ENCODE measurements around the gene XPO6. TPM values are rescaled to one million over a fixed set of nuclear protein-coding genes. Genes with fewer than 3 reads are reported as not detected.

The XPO6 gene
- total and polyA plus RNA-seq, 2 of the 13 experiments (the other 11 are each of a cell fraction or from before 2014, with no cell fraction given), result 109 to 129 TPM

DNA sequence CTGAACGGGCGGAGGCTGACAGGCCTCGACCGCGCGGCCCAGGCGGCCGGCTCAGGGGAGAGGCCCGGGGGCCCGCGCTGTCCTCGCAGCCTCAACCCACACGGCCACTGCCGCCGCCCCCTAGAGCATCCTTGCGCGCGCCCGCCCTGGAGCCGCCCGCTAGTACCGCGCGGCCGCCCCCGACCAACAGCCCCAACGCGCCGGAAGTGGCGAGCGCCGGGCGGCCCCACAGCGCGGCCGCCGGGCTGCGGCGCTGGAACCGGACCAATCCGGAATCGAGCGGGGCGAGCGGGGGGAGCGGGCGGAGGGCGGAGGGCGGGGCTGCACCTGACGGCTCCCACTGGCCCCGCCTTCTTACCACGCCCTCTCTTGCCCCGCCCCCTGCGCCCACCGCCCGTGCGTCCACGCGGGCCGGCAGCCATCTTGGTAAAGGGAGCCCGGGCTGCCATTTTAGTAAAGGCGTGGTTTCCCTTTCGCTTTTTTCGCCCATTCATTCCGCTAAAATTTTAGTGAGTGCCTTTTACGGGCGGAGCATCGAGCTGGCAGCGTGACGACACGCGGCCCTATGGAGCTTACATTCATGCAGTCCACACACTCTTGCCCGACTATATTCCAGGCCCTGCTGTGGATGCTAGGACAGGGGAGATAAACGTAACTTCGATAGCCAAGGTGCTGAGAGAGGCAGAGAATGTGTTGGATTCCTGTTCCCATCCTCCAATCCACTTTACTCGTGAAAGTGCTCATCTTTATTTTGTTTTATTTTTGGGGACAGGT lies at the start of gene XPO6 (continued):
- TF ChIP-seq, protein P1, sequence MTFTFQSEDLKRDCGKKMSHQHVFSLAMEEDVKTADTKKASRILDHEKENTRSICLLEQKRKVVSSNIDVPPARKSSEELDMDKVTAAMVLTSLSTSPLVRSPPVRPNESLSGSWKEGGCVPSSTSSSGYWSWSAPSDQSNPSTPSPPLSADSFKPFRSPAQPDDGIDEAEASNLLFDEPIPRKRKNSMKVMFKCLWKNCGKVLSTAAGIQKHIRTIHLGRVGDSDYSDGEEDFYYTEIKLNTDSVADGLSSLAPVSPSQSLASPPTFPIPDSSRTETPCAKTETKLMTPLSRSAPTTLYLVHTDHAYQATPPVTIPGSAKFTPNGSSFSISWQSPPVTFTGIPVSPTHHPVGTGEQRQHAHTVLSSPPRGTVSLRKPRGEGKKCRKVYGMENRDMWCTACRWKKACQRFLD (CRISPR knock-in tag; IDR thresholded peaks at IDR 0.05; ENCODE audit: borderline replicate concordance), result peak; percentile 81
- TF ChIP-seq ZNF616 (CRISPR knock-in tag; IDR thresholded peaks at IDR 0.05; ENCODE audit: low read depth) (no peak), ZNF101 (CRISPR knock-in tag; IDR thresholded peaks at IDR 0.05; ENCODE audit: borderline replicate concordance, low read depth) (no peak), GABPA (IDR thresholded peaks at IDR 0.05; ENCODE audit: low read depth, low read length) (peak; percentile 71), GABPA (CRISPR knock-in tag; IDR thresholded peaks at IDR 0.05; ENCODE audit: low read depth) (peak; percentile 81), GATAD1 (CRISPR knock-in tag; IDR thresholded peaks at IDR 0.05) (peak; percentile 80), SKI (IDR thresholded peaks at IDR 0.05; ENCODE audit: partially characterized antibody) (peak; percentile 11)
- TF ChIP-seq, protein P2, sequence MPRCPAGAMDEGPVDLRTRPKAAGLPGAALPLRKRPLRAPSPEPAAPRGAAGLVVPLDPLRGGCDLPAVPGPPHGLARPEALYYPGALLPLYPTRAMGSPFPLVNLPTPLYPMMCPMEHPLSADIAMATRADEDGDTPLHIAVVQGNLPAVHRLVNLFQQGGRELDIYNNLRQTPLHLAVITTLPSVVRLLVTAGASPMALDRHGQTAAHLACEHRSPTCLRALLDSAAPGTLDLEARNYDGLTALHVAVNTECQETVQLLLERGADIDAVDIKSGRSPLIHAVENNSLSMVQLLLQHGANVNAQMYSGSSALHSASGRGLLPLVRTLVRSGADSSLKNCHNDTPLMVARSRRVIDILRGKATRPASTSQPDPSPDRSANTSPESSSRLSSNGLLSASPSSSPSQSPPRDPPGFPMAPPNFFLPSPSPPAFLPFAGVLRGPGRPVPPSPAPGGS (CRISPR knock-in tag; IDR thresholded peaks at IDR 0.05), result no peak
- TF ChIP-seq, protein P3, sequence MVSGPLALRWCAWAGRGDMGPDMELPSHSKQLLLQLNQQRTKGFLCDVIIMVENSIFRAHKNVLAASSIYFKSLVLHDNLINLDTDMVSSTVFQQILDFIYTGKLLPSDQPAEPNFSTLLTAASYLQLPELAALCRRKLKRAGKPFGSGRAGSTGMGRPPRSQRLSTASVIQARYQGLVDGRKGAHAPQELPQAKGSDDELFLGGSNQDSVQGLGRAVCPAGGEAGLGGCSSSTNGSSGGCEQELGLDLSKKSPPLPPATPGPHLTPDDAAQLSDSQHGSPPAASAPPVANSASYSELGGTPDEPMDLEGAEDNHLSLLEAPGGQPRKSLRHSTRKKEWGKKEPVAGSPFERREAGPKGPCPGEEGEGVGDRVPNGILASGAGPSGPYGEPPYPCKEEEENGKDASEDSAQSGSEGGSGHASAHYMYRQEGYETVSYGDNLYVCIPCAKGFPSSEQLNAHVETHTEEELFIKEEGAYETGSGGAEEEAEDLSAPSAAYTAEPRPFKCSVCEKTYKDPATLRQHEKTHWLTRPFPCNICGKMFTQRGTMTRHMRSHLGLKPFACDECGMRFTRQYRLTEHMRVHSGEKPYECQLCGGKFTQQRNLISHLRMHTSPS (CRISPR knock-in tag; IDR thresholded peaks at IDR 0.05; ENCODE audit: low read depth), result no peak
- TF ChIP-seq, protein P4, sequence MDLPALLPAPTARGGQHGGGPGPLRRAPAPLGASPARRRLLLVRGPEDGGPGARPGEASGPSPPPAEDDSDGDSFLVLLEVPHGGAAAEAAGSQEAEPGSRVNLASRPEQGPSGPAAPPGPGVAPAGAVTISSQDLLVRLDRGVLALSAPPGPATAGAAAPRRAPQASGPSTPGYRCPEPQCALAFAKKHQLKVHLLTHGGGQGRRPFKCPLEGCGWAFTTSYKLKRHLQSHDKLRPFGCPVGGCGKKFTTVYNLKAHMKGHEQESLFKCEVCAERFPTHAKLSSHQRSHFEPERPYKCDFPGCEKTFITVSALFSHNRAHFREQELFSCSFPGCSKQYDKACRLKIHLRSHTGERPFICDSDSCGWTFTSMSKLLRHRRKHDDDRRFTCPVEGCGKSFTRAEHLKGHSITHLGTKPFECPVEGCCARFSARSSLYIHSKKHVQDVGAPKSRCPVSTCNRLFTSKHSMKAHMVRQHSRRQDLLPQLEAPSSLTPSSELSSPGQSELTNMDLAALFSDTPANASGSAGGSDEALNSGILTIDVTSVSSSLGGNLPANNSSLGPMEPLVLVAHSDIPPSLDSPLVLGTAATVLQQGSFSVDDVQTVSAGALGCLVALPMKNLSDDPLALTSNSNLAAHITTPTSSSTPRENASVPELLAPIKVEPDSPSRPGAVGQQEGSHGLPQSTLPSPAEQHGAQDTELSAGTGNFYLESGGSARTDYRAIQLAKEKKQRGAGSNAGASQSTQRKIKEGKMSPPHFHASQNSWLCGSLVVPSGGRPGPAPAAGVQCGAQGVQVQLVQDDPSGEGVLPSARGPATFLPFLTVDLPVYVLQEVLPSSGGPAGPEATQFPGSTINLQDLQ (CRISPR knock-in tag; IDR thresholded peaks at IDR 0.05), result no peak
- TF ChIP-seq, protein P5, sequence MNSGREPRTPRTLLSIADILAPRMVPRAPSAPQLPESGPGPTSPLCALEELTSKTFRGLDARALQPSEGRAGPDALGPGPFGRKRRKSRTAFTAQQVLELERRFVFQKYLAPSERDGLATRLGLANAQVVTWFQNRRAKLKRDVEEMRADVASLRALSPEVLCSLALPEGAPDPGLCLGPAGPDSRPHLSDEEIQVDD (CRISPR knock-in tag; IDR thresholded peaks at IDR 0.05; ENCODE audit: borderline replicate concordance), result no peak
- TF ChIP-seq, protein P6, sequence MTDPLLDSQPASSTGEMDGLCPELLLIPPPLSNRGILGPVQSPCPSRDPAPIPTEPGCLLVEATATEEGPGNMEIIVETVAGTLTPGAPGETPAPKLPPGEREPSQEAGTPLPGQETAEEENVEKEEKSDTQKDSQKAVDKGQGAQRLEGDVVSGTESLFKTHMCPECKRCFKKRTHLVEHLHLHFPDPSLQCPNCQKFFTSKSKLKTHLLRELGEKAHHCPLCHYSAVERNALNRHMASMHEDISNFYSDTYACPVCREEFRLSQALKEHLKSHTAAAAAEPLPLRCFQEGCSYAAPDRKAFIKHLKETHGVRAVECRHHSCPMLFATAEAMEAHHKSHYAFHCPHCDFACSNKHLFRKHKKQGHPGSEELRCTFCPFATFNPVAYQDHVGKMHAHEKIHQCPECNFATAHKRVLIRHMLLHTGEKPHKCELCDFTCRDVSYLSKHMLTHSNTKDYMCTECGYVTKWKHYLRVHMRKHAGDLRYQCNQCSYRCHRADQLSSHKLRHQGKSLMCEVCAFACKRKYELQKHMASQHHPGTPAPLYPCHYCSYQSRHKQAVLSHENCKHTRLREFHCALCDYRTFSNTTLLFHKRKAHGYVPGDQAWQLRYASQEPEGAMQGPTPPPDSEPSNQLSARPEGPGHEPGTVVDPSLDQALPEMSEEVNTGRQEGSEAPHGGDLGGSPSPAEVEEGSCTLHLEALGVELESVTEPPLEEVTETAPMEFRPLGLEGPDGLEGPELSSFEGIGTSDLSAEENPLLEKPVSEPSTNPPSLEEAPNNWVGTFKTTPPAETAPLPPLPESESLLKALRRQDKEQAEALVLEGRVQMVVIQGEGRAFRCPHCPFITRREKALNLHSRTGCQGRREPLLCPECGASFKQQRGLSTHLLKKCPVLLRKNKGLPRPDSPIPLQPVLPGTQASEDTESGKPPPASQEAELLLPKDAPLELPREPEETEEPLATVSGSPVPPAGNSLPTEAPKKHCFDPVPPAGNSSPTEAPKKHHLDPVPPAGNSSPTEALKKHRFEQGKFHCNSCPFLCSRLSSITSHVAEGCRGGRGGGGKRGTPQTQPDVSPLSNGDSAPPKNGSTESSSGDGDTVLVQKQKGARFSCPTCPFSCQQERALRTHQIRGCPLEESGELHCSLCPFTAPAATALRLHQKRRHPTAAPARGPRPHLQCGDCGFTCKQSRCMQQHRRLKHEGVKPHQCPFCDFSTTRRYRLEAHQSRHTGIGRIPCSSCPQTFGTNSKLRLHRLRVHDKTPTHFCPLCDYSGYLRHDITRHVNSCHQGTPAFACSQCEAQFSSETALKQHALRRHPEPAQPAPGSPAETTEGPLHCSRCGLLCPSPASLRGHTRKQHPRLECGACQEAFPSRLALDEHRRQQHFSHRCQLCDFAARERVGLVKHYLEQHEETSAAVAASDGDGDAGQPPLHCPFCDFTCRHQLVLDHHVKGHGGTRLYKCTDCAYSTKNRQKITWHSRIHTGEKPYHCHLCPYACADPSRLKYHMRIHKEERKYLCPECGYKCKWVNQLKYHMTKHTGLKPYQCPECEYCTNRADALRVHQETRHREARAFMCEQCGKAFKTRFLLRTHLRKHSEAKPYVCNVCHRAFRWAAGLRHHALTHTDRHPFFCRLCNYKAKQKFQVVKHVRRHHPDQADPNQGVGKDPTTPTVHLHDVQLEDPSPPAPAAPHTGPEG (CRISPR knock-in tag; IDR thresholded peaks at IDR 0.05), result peak; percentile 66; the same call in 1 of the 2 replicates
